Natural killer cell (primary cell): ENCODE results near the gene DGCR8. TPM values are rescaled to one million over a fixed set of nuclear protein-coding genes. Genes with fewer than 3 reads are reported as not detected.

Experiments
- ATAC-seq, 3 donors: fragments of 150-1000 bp in 2 of 3; fragments of 200-7000 bp in 1 of 3; cut with Tn5 transposase; 1 replicate in 1 of 3; 2 replicates in 2 of 3; pipeline ENCODE4 v1.10.0; 2021; ENCODE audit warnings: mild to moderate bottlenecking in 2 of 3, moderate library complexity in 2 of 3
- DNase-seq, 2 donors: peaks; one replicate each; pipeline versions ENCODE4 v3.0.0 to v3.0.0-alpha.2; 2013 to 2021; ENCODE audit warnings: mixed read lengths in 1 of 2
- H3K27ac ChIP-seq: one replicate; pipeline ENCODE4 v1.5.1; 2013; ENCODE audit warnings: mild to moderate bottlenecking, low read length
- H3K27me3 ChIP-seq: one replicate; pipeline ENCODE4 v1.6.1; 2013; ENCODE audit warnings: low read length; ENCODE audit not compliant: control insufficient read depth, insufficient read depth
- H3K36me3 ChIP-seq: one replicate; pipeline ENCODE4 v1.6.1; 2013; ENCODE audit warnings: low read length; ENCODE audit not compliant: control insufficient read depth, insufficient read depth
- H3K4me1 ChIP-seq: one replicate; pipeline ENCODE4 v1.6.1; 2013; ENCODE audit warnings: low read length; ENCODE audit not compliant: control insufficient read depth, insufficient read depth
- H3K4me3 ChIP-seq: one replicate; pipeline ENCODE4 v1.5.1; 2013; ENCODE audit warnings: low read length
- H3K9me3 ChIP-seq: one replicate; pipeline ENCODE4 v1.6.1; 2013; ENCODE audit warnings: low read length; ENCODE audit not compliant: control insufficient read depth, insufficient read depth
- H3K27ac Mint-ChIP-seq, 2 donors: one replicate each; pipeline ENCODE4 v1.8.0; 2022; ENCODE audit warnings: mild to moderate bottlenecking in 2 of 2, mixed read lengths in 2 of 2, moderate library complexity in 1 of 2
- H3K27me3 Mint-ChIP-seq, 2 donors: one replicate each; pipeline ENCODE4 v1.8.0; 2022; ENCODE audit warnings: low read depth in 2 of 2, mixed read lengths in 2 of 2
- H3K36me3 Mint-ChIP-seq: one replicate; pipeline ENCODE4 v1.8.0; 2022; ENCODE audit warnings: mixed read lengths
- H3K4me1 Mint-ChIP-seq, 2 donors: one replicate each; pipeline ENCODE4 v1.8.0; 2022; ENCODE audit warnings: mixed read lengths in 2 of 2
- H3K4me3 Mint-ChIP-seq: one replicate; pipeline ENCODE4 v1.8.0; 2022; ENCODE audit warnings: mild to moderate bottlenecking, moderate library complexity, mixed read lengths
- H3K9me3 Mint-ChIP-seq, 2 donors: one replicate each; pipeline ENCODE4 v1.8.0; 2022; ENCODE audit warnings: mixed read lengths in 2 of 2
- WGBS: methylation state at CpG from one replicate; pipeline ENCODE4 v1.1.7; 2013; ENCODE audit warnings: missing lambda C conversion rate; ENCODE audit not compliant: insufficient coverage; 5-methylcytosine and 5-hydroxymethylcytosine counted together
- intact Hi-C: fragments of 100-400 bp; cut with micrococcal nuclease; formaldehyde crosslinking; loops from one replicate; pipeline ENCODE4 v1.14.2; 2022
- total RNA-seq, 4 donors: library from RNA; stranded (reverse); fragments of 120-200 nt in 1 of 4; gene quantifications; one replicate each; pipeline versions ENCODE4 v1.2.3 to v1.2.4, GENCODE V29; 2013 to 2022
- TF ChIP-seq, protein P1 (sequence below): fragments of 200-600 bp; IDR thresholded peaks from one replicate; pipeline ENCODE4 v1.8.0; 2022; ENCODE audit warnings: antibody characterized with exemption

DGCR8 gene
- total RNA-seq, 3 donors from 2014 or later (not counting 1 experiment from before 2014, with no cell fraction given): 45.3 to 64.7 (median 64.0) TPM

DNA sequence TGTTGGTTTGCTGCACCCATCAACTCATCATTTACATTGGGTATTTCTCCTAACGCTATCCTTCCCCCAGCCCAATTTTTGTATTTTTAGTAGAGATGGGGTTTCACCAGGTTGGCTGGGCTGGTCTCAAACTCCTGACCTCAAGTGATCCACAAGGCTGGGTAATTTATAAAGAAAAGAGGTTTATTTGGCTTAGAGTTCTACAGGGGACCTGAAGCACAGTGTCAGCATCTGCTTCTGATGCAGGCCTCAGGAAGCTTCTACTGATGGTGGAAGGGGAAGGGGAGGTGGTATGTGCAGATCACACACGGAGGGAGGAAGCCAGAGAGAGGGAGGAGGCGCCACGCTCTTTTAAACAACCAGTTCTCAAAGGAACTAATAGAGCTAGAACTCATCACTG is 33.3 kb upstream of the DGCR8 start:
- WGBS: 89% methylated on average over 1 of the region's 4 CpGs
- Histone ChIP-seq H3K36me3 (peaks cover 31% of the 10 kb centered on the region), H3K27ac (no peak overlapping the region), H3K27me3 (no peaks in the 10 kb centered on the region), H3K4me1 (no peaks in the 10 kb centered on the region), H3K4me3 (no peak overlapping the region), H3K9me3 (no peaks in the 10 kb centered on the region)
- ATAC-seq: no peak
- Mint-ChIP-seq H3K27me3 (no peaks in the 10 kb centered on the region), H3K36me3 (no peaks in the 10 kb centered on the region), H3K9me3 (no peaks in the 10 kb centered on the region), H3K4me1 (peaks cover 0 to 9% of the 10 kb centered on the region in 2 donors), H3K4me3 (no peak overlapping the region), H3K27ac (no peak overlapping the region)
- TF ChIP-seq, protein P1, sequence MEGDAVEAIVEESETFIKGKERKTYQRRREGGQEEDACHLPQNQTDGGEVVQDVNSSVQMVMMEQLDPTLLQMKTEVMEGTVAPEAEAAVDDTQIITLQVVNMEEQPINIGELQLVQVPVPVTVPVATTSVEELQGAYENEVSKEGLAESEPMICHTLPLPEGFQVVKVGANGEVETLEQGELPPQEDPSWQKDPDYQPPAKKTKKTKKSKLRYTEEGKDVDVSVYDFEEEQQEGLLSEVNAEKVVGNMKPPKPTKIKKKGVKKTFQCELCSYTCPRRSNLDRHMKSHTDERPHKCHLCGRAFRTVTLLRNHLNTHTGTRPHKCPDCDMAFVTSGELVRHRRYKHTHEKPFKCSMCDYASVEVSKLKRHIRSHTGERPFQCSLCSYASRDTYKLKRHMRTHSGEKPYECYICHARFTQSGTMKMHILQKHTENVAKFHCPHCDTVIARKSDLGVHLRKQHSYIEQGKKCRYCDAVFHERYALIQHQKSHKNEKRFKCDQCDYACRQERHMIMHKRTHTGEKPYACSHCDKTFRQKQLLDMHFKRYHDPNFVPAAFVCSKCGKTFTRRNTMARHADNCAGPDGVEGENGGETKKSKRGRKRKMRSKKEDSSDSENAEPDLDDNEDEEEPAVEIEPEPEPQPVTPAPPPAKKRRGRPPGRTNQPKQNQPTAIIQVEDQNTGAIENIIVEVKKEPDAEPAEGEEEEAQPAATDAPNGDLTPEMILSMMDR: no peak
- no peak for DNase-seq
- intact Hi-C loops: no loop called here

DNA sequence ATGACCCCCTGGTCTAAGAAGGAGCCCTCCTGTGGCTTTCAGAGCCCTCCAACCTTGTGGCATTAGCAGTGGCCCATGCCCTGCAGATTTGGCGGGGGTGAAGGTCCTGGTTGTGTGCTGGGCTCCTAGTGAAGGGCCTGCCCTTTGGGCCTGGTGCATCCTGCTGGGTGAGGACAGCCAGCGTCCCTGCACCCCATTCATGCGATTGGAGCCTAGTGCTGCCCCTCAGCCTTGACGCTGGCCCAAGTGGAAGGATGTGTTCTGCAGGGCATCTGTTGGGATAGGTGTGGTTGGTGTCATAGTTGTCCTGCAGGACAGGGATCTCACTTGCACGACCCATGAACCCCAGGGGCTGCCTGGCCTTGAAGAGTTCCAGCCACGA is 28.1 kb upstream of the DGCR8 start:
- Mint-ChIP-seq H3K4me1 (peaks cover 0 to 6% of the 10 kb centered on the region in 2 donors), H3K27ac (no peak overlapping the region), H3K9me3 (no peaks in the 10 kb centered on the region), H3K36me3 (no peaks in the 10 kb centered on the region), H3K27me3 (no peaks in the 10 kb centered on the region), H3K4me3 (no peak overlapping the region)
- Histone ChIP-seq H3K4me1 (no peaks in the 10 kb centered on the region), H3K36me3 (peaks cover 38% of the 10 kb centered on the region), H3K9me3 (no peaks in the 10 kb centered on the region), H3K27me3 (no peaks in the 10 kb centered on the region), H3K4me3 (no peak overlapping the region), H3K27ac (no peak overlapping the region)
- 95% methylated on average over 6 of the region's 6 CpGs for WGBS
- TF ChIP-seq, protein P1: no peak
- intact Hi-C loops: no loop called here
- no peak for ATAC-seq
- DNase-seq: no peak

DNA sequence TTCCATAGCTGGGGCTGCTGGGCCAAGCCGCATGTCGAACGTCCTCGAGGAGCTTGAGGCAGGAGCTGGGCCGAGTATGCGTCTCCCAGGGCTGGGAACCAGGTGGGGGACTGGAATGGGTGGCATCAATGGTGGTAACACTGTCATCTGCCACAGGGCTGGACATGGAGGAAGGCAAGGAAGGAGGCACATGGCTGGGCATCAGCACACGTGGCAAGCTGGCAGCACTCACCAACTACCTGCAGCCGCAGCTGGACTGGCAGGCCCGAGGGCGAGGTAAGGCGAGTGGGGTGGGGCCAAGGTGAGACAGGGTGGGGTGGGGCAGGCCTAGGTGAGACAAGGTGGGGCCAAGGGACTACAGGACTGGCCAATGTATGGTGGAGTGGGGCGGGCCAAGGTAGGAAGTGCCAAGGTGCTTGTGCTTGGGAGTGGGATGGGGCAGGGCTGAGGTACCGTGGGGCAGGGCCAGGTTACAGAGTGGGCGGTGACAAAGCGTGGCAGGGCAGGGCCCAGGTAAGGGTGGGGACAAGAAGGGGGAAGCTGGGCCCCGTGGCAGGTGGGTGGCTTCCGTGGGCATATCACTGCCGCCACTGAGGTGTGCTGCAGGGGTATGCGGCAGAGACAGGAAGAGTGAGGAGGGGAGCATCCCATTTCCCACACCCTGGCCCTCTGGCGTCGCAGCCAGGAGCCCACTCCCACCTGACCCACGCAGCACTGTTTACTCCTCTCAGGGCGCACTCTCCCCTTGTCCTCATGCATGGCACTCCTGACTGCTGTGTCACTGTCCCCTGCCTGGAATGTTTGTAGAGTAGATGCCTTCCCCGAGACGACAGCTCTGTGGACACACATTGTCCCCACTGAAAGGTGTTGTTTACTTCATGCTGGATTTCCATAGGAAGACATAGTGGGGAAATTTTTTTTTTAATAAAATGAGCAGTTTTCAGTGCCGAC is 27.5 kb upstream of the DGCR8 start:
- no peak overlapping the region for H3K27ac Mint-ChIP-seq
- Histone ChIP-seq H3K36me3 (peaks cover 42% of the 10 kb centered on the region), H3K27me3 (no peaks in the 10 kb centered on the region), H3K27ac (no peak overlapping the region), H3K9me3 (no peaks in the 10 kb centered on the region), H3K4me1 (no peaks in the 10 kb centered on the region), H3K4me3 (no peak overlapping the region)
- no peaks in the 10 kb centered on the region for H3K27me3 Mint-ChIP-seq
- DNase-seq: no peak
- H3K4me1 Mint-ChIP-seq: peaks cover 0 to 6% of the 10 kb centered on the region in 2 donors
- no peak overlapping the region for H3K4me3 Mint-ChIP-seq
- TF ChIP-seq, protein P1: no peak
- intact Hi-C loops: no loop called here
- no peaks in the 10 kb centered on the region for H3K36me3 Mint-ChIP-seq
- no peaks in the 10 kb centered on the region for H3K9me3 Mint-ChIP-seq
- WGBS: 93% methylated on average over 26 of the region's 26 CpGs
- ATAC-seq: no peak
